ENCODE data around the gene EPHA1.

EPHA1 gene

GRCh38 chr7:143408686-143409561 lies at the start of gene EPHA1:
EPHA1 (minus strand) TSS chr7:143408856; CDS start chr7:143408805, 51 bp downstream.
- peak; percentile 54 for DNase-seq

DNA sequence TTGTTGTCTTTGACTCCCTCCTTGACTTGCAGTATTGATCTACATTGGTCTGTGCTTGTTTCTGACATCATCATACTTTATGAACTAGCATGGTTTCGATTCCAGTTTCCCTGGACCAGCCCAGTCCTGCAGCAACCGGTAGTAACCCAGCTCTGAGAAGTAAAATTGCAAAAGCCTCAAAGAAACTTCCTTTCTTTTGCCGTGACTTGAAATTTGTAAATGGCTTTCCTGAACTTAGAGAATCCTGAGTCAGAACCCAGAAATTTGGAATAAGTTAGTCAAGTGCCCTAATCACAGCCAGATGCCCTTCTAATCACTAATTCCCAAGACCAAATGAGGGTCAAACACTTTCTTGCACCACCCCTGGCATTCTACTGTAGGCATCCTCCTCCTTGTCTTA lies 49.6 kb upstream of the EPHA1 start:
- no peak for DNase-seq

DNA sequence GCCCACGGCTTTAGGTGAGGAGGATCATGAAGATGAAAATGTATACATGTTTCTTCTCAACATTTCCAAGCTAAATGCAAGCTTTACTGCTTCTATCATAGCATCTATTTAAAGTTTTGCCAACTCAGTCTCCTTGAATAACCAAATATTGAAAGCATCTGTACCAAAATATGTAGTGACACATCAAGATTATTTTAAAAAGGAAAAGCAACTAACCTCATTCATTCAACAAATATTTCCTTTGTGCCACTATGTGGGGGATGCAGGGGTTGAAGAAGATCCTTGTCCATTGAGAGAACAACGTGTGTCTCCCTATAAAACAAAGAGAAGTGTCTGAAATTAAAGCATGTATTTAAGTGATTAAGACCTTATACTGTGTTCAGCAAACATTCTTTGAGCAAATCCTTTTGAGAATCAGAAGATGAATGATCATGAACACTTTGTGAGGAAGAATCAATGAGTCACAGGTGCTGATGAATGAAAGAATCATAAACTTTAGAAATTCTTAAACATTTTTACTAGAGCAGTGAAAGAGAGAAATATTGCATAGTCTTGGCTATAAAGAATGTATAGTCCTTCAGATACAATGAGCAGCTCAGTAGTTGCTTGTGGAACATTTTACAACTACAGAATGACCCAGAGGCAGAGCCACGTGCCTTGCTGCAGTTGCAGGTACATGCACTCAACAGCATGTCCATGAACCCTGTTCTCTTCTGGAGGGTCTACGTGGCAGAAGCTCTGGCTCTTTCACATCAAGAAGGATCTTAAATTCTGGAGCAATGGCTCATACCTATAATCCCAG lies 48.5 kb upstream of the EPHA1 start:
- DNase-seq: no peak

DNA sequence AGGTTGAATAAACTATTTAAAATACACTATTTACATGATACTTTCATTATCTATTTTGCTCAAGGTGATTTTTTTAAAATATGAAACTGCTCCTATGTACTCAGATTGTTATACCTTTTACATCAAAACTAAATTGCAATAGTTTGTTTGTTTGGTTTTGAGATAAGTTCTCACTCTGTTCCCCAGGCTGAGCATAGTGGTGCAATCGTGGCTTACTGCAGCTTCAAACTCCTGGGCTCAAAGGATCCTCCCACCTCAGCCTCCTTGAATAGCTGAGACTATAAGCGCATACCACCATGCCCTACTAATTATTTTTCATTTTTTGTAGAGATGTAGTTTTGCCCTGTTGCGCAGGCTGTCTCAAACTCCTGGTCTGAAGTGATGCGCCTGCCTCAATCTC lies 47.3 kb upstream of the EPHA1 start:
- no peak for DNase-seq

GRCh38 chr7:143455491-143455890 lies 46.8 kb upstream of the EPHA1 start:
- DNase-seq: no peak

- DNase-seq: no peak
Observed at GRCh38 chr7:143454091-143454680, 45.5 kb upstream of the EPHA1 start.

- no peak for DNase-seq
Observed at GRCh38 chr7:143452495-143452894, 43.8 kb upstream of the EPHA1 start.

GRCh38 chr7:143451746-143452145 lies 43.1 kb upstream of the EPHA1 start:
- DNase-seq: no peak

GRCh38 chr7:143451122-143451521 lies 42.5 kb upstream of the EPHA1 start:
- no peak for DNase-seq

DNA sequence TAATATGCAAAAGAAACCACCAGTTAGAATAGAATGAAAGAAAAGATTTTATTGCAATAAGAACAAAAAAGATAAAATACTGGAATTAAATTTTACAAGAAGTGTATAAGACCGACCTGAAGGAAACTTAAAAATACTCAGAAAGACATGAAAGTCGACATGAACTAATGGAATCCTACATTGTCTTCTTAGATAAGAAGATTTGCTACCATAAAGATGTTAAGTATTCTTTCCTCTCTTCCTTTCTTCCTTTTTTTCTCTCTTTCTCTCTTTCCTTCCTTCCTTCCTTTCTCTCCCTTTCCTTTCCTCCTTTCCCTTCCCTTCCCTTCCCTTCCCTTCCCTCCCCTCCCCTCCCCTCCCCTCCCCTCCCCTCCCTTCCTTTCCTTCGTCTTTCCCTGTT lies 41.1 kb upstream of the EPHA1 start:
- no peak for DNase-seq

GRCh38 chr7:143448429-143448828 lies 39.8 kb upstream of the EPHA1 start:
- no peak for DNase-seq

- no peak for DNase-seq
Observed at GRCh38 chr7:143447466-143447865, 38.8 kb upstream of the EPHA1 start.

- DNase-seq: no peak
Observed at GRCh38 chr7:143444785-143445184, 36.1 kb upstream of the EPHA1 start.

DNA sequence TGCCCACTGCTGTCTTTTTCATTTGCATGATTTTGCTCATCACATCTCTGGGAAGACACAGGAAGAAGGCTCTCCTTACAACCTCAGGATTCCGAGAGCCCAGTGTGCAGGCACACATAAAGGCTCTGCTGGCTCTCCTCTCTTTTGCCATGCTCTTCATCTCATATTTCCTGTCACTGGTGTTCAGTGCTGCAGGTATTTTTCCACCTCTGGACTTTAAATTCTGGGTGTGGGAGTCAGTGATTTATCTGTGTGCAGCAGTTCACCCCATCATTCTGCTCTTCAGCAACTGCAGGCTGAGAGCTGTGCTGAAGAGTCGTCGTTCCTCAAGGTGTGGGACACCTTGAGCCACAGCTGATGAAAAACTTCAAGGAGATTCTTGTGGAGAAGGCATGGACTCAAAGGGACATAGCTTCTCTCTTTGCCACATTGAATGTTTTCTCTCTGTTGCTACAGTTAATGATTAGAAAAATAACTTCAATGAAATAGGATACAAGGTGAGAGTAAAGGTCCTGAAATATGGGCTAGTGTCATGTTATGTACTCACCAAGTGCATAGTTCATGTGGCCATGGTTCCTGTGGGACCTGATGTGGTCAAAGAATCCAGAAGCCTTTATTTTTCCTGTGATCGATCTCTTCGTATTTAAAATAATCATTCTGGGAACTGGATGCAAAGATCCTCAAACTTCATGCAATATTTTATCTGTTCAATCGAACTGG lies 35.6 kb upstream of the EPHA1 start:
- DNase-seq: no peak

DNA sequence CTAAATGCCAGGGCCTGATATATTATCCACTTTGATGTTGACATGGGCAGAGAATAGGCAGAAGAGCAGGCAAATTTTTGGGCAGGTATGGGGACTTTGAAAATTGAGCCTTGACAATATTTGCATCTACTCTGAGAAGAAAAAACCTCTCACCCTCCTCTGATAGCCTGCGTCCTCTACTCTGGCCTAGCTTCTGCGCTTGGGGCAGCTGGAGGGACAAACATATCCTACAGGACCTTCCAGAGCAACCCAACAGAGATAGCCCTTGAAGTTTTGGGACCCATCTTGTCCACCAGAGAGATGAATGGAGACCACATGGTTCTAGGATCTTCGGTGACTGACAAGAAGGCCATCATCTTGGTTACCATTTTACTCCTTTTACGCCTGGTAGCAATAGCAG lies 34.5 kb upstream of the EPHA1 start, which contains the start of gene TAS2R60:
TSS of gene TAS2R60 (plus strand) at position 301 of the 400 bp plus-strand sequence. CDS start at position 301, 0 bp downstream.
- no peak for DNase-seq

DNA sequence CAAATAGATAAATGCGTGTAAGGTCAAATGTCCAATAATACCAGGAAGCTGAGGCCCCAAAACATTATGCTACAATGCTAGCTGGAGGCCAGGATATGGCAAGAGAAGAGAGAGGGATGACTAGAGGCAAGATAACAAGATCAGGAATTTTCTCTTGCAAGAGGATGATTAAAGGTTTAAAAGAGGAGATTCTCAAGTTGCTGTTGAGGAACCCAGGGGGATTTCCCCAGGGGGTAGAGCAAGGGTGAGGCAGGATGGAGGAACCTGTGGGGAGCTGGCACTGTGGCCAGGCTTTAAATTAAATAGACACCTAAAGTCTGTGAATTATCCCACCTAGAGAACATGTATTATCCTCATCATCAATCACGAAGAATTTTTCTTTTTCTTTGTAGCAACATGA lies 31.2 kb upstream of the EPHA1 start:
- no peak for DNase-seq

DNA sequence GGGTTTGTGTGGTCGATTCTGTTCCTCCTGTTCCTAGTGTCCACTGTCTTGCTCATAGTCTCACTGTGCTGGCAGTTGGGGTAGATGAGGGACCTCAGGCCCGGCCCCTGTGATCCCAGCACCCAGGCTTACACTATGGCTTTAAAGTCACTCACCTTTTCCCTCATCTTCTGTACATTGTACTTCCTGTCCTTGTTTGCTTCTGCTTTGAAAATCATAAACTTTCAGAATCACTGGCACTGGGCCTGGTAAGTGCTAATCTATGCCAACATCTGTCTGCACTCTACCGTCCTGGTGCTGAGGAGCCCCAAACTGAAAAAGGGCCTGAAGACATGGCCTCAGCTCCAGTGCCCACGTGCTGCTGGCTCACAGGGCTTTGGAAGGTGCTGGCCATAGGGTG lies 28.9 kb upstream of the EPHA1 start:
- DNase-seq: no peak

DNA sequence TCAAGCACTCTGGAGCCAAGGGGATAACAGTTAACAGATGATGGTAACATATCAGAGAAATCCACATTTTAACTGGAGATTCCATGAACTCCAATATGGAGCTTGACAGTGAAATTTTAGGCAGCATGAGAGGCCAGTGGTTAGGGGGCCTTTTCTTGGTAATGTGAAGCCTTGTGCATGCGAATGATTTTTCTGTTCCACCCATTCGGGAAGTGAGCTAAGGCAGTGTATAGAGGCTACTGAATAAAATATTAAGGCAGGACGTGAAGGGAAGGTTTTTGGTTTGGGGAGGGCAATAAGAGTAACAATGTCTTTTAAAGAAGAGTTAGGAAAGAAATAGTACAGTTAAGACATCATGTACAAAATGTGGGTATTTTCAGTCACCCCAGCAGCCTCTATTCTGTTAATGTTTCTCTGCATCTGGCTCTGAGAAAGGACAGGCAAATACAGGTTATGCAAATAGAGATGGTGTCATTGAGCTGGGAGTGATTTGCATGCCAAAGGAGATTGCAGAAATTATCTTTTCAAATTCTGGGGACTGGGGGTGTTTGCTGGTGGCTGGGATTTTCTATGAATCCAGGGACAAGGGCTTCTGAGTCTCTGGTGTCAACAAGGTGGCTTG lies 27.8 kb upstream of the EPHA1 start:
- DNase-seq: no peak

DNA sequence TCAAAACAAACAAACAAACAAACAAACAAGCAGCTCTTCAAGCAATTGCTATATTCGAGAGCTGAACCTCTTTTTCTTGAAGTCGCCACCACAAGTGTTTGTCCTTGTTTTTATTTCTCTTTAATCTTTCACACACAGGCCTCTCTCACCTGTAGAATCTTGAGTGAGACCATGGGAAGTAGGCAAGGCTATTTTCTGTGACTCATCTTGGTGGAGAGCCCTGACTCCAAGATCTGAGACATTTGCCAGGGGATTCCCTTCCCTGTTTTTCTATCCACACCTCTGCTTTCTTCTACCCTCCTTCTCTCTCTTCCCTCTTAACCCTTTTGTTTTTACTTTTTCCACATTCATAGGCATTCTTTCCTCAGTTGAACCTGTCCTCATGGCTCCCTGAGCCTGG lies 26.6 kb upstream of the EPHA1 start:
- DNase-seq: no peak

- no peak for DNase-seq
Observed at GRCh38 chr7:143434660-143435059, 26.0 kb upstream of the EPHA1 start.

DNA sequence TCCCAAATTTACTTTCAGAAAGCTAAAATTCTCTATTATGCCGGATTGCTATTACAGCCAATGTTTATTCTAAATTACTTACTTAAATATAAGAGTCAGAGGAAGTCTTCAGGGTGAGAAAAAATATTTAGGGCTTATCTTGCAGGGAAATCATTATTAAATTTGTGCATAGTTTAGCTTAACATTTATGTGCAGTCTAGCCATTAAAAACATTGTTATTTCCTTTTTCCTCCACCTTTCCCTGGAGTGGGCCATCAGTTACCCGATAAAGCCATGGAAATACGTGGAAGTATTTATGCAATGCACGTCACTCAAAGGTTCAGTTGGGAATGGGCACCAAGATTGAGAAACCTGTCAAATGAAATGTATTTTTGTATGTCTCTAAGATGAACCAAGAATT lies 25.1 kb upstream of the EPHA1 start:
- no peak for DNase-seq

DNA sequence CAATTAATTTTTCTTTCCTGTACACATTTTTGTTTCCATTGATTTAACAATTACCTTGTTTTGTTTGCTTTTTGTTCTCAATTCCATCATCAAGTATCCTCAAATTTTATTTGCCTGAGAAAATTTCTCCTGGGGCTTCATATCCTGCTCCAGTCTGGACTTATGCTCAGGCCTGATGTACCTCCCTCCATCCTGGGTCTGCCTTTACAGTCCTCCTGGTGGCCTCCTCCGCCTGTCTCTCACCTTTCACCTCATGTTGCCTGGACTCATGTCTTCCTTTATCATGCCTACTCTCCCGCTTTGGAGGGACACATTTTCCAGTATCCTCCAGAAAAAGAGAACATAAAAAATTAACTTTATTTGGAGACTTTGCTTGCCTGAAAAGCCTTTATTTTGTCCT lies 22.5 kb upstream of the EPHA1 start:
- no peak for DNase-seq

Measured in NCI-H345 (cell line).